ENCODE data around the gene DLGAP4.

DLGAP4 gene

DNA sequence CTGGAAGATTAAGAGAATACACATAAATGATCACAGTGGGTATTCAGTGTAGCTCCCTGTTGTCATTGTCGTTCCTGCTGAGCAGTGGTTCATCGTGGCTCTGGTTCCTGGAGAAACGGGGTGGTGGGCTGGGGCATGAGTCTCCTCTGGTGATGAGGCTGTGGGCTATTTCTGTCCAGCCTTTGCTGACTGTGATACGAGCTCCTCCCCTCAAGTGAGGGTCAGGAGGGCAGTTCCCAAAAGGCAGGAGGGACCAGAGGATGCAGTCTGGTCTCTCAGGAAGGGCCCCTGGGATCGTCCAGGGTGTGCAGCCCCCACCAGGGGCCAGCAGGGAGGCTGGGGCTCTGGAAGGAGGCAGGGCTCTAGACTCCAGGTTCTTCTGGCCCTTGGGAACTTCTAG is 31.1 kb upstream of the DLGAP4 start:
- DNase-seq (ENCODE audit: low read depth) = no peak

DNA sequence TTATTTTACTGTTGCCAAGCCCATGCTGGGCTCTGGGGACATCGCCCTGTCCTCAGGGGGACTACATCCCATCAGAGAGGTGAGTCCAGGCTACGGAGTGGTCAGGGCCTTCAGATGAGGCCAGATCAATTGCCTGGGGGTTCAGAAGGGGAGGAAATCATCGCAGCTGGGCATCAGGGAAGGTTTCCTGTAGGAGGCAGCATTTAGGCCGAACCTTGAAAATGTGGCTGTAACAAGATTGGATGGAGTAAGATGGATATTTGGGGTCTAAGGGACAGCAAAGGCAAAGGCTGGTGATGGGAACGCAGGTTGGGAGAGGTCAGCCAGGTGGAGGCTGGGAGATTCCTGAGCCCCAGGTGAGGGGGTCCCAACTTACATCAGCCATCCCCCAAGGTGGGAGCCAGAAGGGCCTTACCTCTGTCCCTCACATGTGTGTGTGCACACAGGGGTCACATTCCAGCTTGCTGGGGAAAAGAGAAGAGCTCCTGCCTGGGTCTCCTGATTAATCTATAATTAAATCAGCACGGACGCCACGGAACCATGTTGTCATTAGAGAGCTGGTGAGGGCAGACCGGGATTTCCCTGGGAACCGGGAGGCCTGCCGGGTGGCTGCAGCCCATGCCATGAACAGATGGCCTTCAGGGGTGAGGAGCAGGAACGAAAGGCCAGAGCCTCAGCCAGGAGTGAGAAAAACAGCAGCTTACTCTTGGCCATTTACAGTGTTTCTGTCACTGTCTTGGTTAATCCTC is 30.5 kb upstream of the DLGAP4 start:
- DNase-seq (ENCODE audit: low read depth) = no peak

DNA sequence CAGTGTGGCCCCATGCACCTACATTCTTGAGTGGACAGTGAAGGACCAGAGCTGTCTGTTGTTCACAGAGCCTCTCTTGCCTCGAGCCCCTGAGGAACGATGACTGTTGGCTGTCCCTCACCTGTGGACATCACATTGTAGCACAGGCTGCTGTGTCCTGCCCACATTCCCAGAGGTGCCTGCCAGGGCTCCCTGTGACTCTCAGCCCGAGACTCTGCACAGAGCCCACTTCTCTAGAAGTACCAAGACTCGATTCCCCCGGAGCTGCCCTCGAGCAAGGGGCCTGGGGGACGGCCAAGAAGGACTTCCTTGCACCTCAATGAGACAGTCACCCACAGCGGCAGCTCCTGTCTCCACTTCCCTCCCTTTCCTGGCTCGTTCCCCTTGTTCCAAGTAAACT is 28.6 kb upstream of the DLGAP4 start:
- DNase-seq (ENCODE audit: low read depth) = no peak

DNA sequence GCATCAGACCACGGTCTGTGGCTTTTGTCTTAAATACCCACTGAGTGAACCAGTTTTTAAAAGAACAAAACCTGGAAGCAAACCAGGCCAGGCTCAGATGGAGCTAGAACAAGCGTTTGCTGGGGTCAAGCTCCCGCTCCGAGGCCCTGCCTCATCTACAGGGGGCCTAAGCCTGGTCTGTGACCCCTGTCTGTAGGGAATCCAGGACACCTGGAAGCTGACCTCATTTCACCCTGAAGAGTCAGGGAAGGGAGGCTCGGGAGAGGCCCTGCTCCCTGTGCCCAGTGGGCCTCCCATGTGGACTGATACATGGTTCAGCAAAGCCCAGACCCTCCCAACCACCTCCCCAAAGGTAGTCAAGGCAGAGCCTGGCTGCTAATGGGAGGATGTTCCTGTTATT is 26.8 kb upstream of the DLGAP4 start:
- DNase-seq (ENCODE audit: low read depth) = no peak

DNA sequence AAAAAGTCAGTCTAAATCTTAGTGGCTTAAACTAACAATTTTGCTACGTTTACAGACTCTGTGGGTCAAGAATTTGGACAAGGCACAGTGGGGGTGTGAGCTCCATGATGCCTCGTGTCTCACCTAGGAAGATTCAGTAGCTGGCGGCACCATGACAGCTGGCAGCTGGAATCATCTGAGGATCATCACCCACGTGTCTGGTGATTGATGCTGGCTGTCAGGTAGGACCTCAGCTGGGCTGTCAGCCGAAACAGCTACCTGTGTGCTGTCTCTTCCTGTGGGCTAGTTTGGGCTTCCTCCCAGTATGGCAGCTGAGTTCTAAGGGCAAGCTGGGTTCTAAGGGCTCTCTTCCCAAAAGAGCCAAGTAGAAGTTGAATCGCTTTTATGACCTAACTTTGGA is 26.4 kb upstream of the DLGAP4 start:
- DNase-seq (ENCODE audit: low read depth) = no peak

DNA sequence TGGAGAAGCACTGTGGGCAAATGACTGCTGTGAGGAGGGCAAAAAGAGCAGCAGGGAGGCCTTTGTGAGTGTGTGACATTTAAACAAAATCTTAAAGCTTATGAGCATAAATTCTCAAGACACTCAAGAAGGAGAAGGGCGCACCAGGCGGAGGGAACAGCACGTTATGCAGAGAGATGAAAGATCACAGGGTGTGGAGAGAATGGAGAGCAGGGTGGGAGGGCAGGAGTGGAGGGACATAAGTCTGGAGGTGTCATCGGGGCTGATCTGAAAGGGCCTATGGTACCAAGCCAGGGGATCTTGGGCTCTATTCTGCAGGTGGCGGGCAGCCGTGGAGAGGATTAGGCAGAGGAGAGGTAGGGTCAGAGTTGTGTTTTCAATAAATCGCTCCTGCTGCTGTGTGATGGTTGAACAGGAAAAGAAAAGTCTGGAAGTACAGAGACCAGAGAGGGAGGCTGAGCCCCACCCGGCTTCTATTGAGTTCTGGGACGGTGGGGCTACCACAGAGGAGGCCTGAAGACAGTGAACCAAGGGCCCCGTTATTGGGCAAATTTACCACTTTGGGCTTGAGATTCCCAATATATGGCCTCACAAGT is 24.3 kb upstream of the DLGAP4 start:
- DNase-seq (ENCODE audit: low read depth) = no peak

DNA sequence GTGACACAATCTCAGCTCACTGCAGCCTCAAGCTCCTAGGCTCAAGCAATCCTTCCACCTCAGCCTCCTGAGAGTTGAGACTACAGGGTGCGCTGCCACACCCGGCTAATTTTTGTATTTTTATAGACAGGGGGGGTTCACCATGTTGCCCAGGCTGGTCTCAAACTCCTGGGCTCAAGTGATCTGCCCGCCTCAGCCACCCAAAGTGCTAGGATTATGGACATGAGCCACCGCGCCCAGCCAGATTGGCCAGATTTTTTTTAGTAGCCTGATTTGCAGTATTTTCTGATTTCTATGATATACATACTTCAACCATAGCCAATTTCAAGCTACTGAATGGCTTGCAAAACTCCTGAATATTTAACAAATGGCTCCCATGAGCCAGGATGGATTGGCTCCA is 21.4 kb upstream of the DLGAP4 start:
- no peak for DNase-seq (ENCODE audit: low read depth)

DNA sequence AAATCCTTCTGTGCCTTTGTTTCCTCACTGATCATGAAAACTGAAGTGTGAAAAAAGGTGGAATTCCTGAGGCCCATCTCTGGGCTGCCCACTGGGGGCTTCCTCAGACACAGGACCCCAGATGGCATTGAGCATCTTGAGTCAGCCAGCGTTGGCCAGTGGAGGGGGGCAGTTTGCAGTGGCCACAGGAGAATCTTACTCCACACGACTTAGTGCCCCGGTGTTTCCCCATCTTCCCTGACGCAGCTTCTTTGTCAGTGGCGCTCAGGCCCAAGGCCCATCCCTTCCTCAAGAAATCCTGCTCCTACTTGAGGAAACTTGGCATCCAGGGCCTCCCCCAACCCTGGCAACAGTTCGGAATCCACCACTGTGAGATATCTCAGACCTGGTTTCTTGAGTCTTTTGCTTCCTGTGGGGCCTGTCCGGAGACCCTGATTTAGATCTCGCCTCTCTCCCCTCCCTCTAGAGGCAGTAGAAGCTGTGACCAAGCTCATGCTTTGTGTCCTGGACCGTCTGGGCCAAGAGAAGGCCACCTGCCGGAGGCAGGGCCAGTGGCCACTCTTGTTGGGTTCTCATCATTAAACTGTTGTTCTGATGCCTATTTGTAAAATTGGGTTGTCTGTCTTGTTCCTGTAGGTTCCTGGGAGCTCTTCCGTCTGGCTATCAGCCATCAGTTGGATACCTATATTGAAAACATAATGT is 20.2 kb upstream of the DLGAP4 start:
- no peak for DNase-seq (ENCODE audit: low read depth)

DNA sequence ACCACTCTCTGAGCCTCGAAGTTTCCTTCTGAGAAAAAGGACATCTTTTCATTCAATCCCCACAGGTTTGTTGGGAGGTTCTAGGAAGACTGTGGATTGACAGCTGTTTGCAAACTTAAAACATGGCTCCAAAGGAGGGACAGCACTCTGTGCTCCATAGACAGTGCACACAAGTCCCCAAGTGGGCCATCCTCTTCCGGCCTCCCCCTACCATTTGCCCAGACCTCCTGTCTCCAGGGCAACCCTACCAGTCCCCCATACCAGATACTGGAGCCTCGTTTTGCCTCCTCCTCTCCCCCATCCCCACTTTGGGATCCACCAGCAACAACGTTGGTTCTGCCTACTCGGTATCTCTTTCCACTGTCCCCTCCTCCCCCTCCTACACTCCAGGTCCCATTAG is 8.5 kb upstream of the DLGAP4 start:
- DNase-seq (ENCODE audit: low read depth) = no peak

DNA sequence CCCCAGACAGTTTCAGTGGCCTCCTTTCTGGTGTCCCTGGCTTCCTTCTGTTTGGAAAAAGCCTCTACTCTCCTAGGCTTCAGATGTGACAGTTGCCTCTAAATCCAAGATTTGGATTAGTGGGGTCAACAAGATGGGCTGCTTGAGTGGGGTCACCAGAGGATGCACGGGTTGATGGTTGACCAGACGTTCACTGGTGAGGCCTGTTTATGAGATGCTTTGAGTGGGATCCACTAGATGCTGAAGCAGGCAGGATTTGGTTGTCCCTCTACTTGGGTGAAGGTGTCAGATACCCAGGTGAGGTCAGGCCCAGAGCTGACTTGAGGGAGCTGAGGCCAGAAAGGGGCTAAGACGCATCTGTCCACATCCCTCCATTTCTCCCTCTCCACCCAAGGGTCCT is 8.1 kb upstream of the DLGAP4 start:
- DNase-seq (ENCODE audit: low read depth) = no peak

DNA sequence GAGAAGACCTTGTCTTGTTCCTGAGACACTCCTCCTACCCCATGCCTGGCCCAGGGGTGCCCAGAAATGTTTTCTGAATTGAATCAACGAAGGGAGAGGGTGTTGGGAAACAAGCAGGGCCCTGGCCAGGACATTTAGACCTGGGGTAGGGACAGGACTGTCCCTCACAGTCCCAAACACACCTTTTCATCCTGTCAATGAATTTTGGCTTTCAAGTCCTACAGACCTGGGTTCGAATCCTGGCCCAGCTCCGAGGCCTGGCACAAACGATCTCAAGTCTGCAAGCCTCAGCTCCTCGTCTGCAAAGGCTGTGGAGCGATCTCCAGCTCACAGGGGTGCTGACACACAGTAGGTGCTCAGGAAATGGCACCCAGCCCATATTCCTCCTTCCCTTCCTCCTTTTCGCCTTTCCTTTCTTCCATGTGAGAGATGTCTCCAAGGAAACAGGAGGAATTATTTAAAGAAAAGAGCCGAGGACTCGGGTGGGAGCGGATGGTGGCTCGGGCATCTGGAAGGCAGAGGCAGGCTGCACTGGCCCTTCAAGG is 7.3 kb upstream of the DLGAP4 start:
- DNase-seq (ENCODE audit: low read depth) = no peak

DNA sequence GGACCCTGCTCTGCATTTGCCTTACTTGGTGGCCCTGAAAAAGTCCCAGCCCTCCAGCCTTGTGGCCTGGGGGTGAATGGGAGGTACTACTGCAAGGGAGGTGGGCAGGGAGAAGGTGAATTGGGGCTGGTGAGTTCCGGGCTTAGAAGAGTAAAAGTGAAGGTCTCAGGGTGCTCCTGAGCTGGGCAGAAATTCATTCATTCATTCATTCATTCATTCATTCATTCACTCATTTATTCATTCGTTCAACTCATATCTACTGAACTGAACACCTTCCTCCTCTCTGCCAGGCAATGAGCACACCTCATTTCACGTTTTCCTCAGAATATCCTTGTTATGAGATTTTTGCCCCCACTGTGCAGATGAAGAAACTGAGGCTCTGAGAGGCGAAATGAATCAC is 6.7 kb upstream of the DLGAP4 start:
- no peak for DNase-seq (ENCODE audit: low read depth)

DNA sequence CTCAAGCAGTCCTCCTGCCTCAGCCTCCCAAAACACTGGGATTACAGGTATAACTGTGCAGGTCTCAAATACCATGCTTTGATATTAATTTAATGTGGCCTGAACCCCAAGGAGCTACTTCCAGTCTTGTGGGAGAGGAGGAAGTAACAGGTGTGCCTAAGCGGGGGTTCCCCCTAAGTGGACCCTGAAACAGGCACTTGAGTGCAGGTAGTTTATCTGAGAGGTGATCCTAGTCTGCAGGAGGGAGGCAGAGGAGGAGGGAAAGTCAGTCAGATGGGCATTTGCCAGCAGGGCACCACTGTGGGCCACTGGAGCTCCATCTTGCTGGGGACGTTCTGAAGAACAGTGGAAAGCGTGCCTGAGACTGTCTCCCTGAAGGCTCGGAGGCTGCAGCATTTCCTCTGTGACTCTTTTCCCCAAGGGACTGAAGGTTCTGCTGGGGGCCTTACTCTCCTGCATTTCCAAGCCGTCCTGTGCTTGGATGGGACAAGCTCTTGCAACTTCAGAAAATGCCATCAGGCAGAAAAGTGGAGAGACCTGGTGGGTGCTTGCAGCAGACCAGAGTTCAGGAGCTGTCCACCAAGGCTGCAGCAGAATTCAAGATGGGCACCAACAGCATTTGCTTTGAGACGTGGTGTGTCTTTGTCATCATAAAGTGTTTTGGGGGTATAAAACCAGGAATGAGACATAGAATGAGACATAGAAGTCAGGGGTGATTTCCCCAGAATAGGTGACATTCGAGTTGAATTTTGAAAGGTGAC is 4.6 kb upstream of the DLGAP4 start:
- DNase-seq (ENCODE audit: low read depth) = no peak

DNA sequence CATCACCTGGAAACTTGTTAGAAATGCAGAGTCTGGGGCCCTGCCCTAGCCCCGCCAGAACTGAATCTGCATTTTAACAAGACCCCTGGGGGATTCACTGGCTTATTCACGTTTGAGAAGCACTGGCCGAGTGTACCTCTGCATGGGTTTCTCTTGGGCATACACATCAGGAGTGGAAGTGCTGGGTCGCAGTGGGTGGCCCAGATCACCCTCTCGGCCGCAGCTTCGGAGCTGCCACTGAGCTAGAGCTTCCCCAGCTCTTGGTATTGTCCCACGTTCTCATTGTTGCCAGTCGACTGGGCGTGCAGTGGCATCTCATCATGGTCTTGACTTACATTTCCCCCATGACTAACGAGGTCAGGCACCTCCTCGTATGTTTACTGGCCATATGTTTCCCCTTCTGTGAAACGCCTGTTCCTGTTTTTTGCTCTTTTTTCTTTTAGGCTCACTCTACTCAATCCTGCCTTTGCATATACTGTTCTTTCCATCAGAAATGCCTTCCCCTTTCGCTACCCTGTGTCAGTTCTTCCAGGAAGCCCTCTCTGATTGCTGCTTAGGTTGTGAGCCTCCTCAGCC is 3.0 kb upstream of the DLGAP4 start:
- DNase-seq (ENCODE audit: low read depth) = no peak

DNA sequence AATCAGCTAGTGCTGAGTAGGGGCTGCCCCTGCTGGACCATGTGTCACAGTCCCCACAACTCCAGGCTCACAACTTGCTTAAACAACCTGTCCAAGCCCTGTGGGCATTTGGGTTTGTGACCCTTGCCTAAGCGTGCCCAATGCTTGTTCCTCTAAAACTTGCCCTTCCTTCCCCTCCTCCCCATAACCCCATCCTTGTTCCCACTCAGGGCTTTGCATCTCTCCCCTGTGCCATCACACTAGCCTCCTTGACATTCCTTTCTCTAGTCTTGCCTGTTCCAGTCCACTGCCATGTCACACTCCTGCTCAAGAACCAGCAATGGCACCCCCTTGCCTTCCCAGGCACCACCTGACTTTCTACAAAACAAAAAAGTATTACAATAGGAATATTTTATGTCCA is 2.3 kb upstream of the DLGAP4 start:
- no peak for DNase-seq (ENCODE audit: low read depth)

DNA sequence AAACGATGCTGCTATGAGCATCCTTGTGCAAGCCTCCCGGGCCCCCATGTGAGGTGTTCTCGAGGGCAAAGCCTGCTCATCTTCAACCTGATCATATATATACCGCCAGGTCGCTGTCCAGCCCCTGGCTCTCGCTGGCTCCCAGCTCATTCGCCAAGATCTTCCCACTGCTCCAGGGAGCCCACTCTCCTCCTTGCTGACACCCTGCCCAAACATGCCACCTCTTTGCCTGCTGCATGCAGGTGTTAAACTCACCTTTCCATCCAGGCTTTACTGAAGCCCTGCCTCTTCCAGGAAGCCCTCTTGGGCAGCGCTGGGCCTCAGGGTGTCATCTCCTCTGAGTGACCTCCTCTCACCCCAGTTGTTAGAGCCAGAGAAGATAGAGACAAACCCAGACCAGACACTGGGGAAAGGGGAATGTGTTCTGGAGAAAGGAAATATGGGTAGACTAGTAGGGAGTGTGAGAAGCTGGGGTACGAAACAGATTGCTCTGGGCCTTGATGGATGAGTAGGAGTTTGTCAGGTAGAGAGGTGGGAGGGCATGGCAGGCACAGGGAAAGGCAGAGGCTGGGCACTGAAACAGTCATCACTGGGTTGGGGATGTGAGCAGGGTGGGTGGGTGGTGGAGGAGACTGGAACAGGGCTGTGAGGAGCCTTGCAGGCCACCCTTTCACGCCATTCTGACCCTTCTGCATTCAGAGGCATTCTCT is 1.2 kb upstream of the DLGAP4 start:
- no peak for DNase-seq (ENCODE audit: low read depth)

DNA sequence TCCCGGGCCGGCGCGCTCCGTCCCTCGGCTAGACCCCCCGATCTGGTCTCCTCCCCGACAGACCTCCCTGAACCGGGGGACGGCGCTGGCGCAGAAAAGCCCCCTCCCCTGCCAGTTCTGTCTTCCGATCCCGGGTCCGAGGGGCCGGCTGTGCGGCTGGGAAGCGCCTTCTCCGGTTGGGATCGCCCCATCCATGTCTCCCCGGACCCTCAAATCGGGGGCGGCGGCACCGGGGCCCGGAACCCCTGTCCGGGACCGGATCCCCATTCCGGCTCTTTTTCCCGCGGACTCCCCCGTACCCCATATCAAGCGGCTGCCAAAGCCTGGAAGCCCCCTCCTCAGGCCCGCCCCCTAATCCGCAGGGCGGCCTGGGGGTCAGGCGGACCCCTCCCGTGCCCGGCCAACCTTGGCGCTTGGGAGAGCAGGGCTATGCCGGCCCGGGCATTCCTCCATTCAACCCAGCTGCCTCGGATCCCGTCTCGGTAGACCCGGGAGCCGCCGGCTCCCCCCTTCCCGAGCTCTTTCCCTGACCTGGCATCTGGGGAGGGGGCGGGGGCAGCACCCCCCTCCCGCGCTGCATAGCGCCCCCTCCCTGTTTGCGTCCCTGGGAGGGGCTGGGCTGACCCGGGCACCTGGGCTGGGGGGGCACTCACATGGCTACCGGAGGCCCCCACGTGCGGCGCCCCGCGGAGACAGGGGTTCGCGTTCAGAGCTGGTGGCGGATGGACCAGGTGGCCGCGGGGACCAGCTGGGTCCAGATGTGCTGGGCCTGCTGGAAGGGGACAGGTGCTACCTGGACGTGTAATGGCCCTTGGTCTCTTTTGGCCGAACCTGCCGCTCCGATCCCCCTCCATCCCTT is 643 bp downstream of the DLGAP4 start:
- no peak for DNase-seq (ENCODE audit: low read depth)

DNA sequence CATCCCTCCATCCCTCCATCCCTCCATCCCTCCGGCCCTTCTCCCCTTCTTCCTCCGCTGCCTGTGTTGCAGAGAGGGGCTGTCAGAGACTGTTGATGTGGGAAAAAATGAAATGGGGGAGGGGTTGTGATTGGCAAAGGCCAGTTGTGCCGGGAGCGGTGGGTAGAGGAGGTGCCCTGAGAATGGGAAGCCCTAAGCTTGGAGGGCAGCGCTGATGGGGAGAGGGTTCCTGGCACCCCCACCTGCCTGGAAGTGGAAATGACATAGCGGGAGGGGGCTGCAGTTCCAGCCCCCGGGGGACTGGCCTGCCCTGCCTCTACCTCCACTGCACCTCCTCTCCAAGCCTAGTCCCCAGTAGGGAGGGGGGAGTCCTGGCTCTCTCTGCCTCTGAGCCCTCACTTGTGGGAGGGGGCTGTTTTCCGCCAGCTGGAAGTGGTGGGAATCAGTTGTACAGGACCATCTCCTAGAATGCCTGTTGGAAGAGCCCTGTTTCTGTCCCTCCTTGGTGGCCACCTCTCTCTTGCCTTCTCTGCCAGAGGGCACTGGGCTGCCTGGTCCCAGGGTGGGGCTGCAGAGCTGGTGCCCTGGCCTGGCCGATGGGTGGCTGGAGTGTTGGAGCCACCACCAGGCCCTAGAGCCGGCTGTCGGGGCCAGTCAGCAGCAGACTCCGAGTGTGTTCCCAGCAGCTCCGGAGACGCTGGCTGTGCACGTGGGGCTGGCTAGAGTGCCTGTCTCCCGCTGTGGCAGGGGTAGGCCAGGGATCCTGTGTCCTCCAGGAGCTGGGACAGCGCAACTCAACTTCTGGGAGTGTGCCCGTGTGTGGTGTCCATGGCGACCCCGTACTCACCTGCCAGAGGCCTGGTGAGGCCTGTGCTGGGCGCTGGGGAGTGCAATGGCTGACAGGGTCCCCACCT is 1.5 kb downstream of the DLGAP4 start:
- DNase-seq (ENCODE audit: low read depth) = no peak

DNA sequence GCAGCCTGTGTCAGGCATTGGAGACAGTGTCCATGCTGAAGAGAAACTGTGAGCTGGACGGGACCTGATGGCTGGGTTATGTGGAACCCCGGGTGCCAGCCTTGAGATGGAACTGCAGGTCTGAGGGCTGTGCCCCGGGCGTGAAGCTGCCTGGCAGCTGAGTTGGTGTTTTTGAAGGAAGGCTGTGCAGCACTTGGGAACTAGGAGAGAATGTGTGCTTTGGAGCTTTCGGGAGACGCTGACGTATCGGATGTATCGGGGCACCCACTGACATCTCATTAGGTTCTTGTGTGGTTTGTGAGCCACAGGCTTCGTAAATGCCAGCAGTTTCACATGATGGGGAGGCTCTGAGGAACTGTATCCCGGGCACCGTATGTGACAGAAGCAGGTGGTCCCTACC is 2.2 kb downstream of the DLGAP4 start:
- no peak for DNase-seq (ENCODE audit: low read depth)

Data from EH (cell line).